GM04504 (cell line): Measurements from ENCODE around the gene DUSP23.

Experiments
- DNase-seq: peaks from one replicate; pipeline ENCODE4 v3.0.0-alpha.2; 2012; ENCODE audit warnings: low read depth

Gene DUSP23

DNA sequence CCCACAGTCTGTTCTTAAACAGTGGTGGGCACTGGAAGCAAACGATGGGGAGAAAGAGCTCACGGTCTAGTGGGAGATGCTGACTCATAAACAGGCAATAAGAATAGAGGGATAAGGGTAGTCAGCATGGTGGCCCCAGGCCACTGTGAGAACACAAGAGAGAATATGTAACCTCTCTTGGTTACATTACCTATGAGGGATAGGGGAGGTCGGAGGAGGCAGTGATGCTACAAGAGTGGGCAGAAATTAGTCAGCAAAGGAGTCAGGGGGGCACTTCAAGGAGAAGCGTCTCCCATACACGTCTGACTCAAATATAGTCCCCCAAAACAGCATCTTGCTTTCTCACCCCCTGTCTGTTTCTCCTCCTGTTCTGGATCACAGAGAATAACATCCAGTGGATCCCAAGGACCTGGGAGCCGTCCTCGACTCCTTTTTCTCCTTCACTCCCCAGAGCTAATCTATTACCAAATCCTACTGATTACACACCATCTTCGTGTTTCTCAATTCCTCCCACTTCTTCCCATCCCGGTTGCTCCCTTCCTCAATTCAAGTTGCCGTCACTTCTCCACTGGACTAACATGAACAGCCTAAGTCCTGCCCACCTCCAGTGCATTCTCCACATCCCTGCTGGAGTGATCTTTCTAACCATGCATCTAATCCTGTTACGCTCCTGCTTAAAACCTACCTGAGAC is 48.0 kb downstream of the DUSP23 start:
- no peak for DNase-seq

DNA sequence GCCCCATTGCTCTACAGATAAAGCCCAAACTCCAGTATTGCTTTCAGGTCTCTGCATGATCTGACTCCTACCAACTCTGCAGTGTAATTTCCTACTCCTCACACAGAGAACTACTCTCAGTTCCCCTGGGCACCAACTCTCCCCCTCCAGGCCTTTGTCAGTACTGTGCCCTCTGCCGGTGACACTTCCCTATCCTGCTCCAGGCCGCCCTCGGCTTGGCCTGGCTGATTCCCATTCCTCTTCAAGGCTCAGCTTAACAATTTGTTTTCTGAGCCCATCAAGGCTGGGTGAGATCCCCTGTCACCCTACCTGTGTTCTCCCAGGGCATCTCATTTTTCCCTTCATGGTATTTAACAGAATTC is 48.5 kb downstream of the DUSP23 start:
- DNase-seq, result no peak

DNA sequence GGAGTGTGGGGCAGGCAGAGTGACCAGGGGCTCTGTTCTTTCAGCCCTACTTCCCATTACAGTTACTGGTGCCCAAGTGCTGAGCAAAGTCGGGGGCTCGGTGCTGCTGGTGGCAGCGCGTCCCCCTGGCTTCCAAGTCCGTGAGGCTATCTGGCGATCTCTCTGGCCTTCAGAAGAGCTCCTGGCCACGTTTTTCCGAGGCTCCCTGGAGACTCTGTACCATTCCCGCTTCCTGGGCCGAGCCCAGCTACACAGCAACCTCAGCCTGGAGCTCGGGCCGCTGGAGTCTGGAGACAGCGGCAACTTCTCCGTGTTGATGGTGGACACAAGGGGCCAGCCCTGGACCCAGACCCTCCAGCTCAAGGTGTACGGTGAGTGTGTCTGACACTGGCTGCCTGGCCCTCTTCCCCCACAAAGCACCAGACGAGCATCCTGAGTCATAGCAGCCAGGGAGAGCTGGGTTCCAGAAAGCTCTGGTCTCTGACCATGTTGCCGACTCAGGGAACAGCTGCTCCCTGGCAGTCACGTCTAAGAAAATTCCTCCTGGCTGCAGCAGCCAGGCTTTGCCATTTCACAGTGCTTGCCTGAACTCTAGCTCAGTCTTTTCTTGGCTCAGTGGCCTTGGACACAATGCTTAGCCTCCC is 49.2 kb downstream of the DUSP23 start:
- DNase-seq, result no peak

DNA sequence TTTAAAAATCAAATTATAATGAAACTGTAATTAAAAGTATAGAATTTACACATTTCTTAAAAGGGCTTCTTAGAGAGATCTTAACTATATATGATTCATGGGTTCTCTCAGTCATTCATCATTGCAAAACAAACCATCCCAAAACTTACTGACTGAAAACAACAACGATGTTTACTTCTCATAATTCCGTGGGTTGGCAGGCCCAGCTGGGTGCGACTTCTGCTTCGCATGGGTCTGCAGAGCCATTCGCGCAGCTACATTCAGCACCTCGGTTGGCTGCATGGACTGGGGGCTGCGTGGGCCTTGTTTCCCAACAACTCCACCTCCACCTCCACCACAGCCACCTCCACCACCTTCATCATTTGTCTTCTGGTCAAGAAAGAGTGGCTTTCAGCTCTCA is 50.0 kb downstream of the DUSP23 start:
- DNase-seq, result no peak

DNA sequence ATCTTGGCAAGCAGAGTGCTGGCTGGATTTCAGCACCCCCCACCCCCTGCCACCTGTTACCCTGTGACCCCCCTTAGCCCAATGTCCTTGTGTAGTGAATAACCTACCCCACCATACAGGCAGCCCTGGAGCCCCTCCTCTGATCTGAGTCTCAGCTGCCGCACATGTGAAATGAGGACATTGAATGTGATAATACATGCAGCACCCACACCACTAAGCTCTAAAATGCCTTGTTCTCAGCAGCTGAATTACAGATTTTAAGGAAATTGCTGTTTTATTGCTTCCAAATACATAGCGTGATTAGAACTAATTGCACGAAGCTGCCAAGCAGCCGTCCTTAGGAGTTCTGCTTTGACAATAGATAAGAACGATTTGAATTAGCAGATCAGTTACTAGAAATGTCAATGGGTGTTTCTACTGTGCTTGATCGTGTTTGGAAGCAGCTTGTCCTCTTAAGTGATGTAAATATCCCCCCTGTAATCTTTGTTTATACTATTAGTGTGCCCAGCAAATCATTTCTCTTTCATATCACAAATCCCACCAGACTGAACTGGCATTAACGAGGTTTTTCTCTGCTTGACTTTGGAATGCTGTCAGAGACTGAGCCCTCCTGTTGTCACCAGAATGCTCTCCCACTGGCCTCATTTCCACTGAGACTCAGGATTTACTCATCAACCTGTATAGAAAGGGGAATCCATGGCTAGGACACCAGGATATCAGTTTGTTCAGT is 50.8 kb downstream of the DUSP23 start:
- DNase-seq, result no peak
